ENCODE measurements around the gene GGCX. TPM values are rescaled to one million over a fixed set of nuclear protein-coding genes. Genes with fewer than 3 reads are reported as not detected.

GGCX gene
- total and polyA plus RNA-seq, 2 of the 4 experiments (the other 2 are of a cell fraction), result 35.0 to 39.4 TPM

GRCh38 chr2:85531589-85531988 lies 29.7 kb downstream of the GGCX start:
- dilution Hi-C loops (cut with HindIII; ENCODE audit: low sequenced_read_pairs, unreplicated experiment), result no loop called here
- Histone ChIP-seq H4K20me1 (ENCODE audit: insufficient read depth, low read length) (no peaks in the 10 kb centered on the region), H3K9me3 (ENCODE audit: control insufficient read depth, insufficient read depth, low read length) (no peaks in the 10 kb centered on the region), H4K91ac (ENCODE audit: insufficient read depth, low read depth, low read length) (no peak overlapping the region), H3K36me3 (ENCODE audit: control insufficient read depth, insufficient read depth, low read length) (no peaks in the 10 kb centered on the region), H2BK15ac (ENCODE audit: low read depth, low read length) (no peak overlapping the region), H2AK9ac (replicated peaks; ENCODE audit: low read depth, low read length, poor library complexity) (no peak overlapping the region), H3K9me1 (ENCODE audit: insufficient read depth, low read length) (no peaks in the 10 kb centered on the region; the same call in 1 of the 2 replicates), H4K5ac (ENCODE audit: low read depth, low read length) (no peak overlapping the region), H3K23ac (ENCODE audit: low read depth, low read length) (no peak overlapping the region), H2BK20ac (ENCODE audit: low read depth, low read length) (no peak overlapping the region), H2AFZ (replicated peaks; ENCODE audit: low read length, poor library complexity) (no peak overlapping the region), H3K9ac (ENCODE audit: low read depth, low read length) (no peak overlapping the region), H3K56ac (ENCODE audit: extremely low read depth, insufficient read depth, low read length) (no peak overlapping the region), H3K4me1 (ENCODE audit: control insufficient read depth, insufficient read depth, low read length) (no peaks in the 10 kb centered on the region; the same call in 1 of the 2 replicates), H2AK5ac (ENCODE audit: low read depth, low read length) (no peak overlapping the region), H3K27me3 (ENCODE audit: control insufficient read depth, insufficient read depth, low read length) (no peaks in the 10 kb centered on the region; the same call in 1 of the 2 replicates), H4K8ac (ENCODE audit: low read depth in 2 of 2, low read length in 2 of 2) (no peak overlapping the region), H2BK120ac (ENCODE audit: low read depth, low read length) (no peak overlapping the region), H3K79me1 (ENCODE audit: low read depth in 1 of 2, low read length in 2 of 2) (peaks cover 0 to 3% of the 10 kb centered on the region in 2 experiments; a peak in 1 of 4 replicates), H3K27ac (ENCODE audit: insufficient read depth, low read length) (no peak overlapping the region), H3K18ac (ENCODE audit: low read depth, low read length) (no peak overlapping the region), H3K4me2 (ENCODE audit: low read depth, low read length) (no peak overlapping the region), H2BK5ac (ENCODE audit: low read depth, low read length, poor library complexity, severe bottlenecking) (no peak overlapping the region), H3K4me3 (ENCODE audit: insufficient read depth, low read depth, low read length) (no peak overlapping the region), H3K4ac (ENCODE audit: low read depth, low read length) (no peak overlapping the region), H3K14ac (replicated peaks; ENCODE audit: low read depth, low read length) (no peak overlapping the region)
- WGBS, 2 experiments (ENCODE audit: extremely low coverage in 2 of 2, insufficient read length in 1 of 2), result no CpG with 5 or more reads among the region's 2 CpGs
- POLR2A ChIA-PET (ENCODE audit: unreplicated experiment), result no interaction called here
- in situ Hi-C loops (cut with MboI; ENCODE audit: low sequenced_read_pairs), result no loop called here
- intact Hi-C loops (cut with micrococcal nuclease), result loop anchor here (10.0 kb wide), 1 partner anchor 467 kb away; no protein-coding TSS in a partner anchor
- no peak for TF ChIP-seq MAFK (IDR thresholded peaks at IDR 0.05; ENCODE audit: low read depth, low read length)
- TF ChIP-seq RFX5 (IDR thresholded peaks at IDR 0.05; ENCODE audit: low read depth, low read length), result no peak
- no peak for TF ChIP-seq RCOR1 (IDR thresholded peaks at IDR 0.05; ENCODE audit: insufficient replicate concordance, low read length)
- TF ChIP-seq BHLHE40 (IDR thresholded peaks at IDR 0.05; ENCODE audit: low read depth, low read length), result no peak
- no peak for TF ChIP-seq RAD21 (IDR thresholded peaks at IDR 0.05; ENCODE audit: low read length)
- TF ChIP-seq MAZ (IDR thresholded peaks at IDR 0.05; ENCODE audit: borderline replicate concordance, low read depth, low read length), result no peak
- no peak for TF ChIP-seq USF2 (IDR thresholded peaks at IDR 0.05; ENCODE audit: low read depth, low read length)
- TF ChIP-seq CHD1 (IDR thresholded peaks at IDR 0.05; ENCODE audit: low read depth, low read length), result no peak
- TF ChIP-seq SMC3 (IDR thresholded peaks at IDR 0.05; ENCODE audit: low read depth, low read length), result no peak
- TF ChIP-seq MXI1 (IDR thresholded peaks at IDR 0.05; ENCODE audit: borderline replicate concordance, low read depth, low read length), result no peak
- CTCF ChIA-PET, result no interaction called here
- ATAC-seq (ENCODE audit: low read depth) (no peak), DNase-seq (no peak)
- BruUV-seq (replicated peaks), result no TSS peak

All from IMR-90 (cell line).